Testis (tissue), 3 donors: Measurements from ENCODE around the gene ALK. TPM values are rescaled to one million over a fixed set of nuclear protein-coding genes. Genes with fewer than 3 reads are reported as not detected.

Experiments used
- DNase-seq: peaks from one replicate; pipeline ENCODE4 v3.0.0-alpha.2; 2019
- H3K27ac ChIP-seq, 2 donors: fragments of 200-600 bp; sonication (generic); one replicate each; pipeline ENCODE4 v1.5.1; 2019
- H3K27me3 ChIP-seq: fragments of 200-600 bp; sonication (generic); one replicate; pipeline ENCODE4 v1.5.1; 2019
- H3K36me3 ChIP-seq: fragments of 200-600 bp; sonication (generic); one replicate; pipeline ENCODE4 v1.5.1; 2017; ENCODE audit warnings: low read depth; ENCODE audit errors: missing control alignments
- H3K4me1 ChIP-seq: fragments of 200-600 bp; sonication (generic); one replicate; pipeline ENCODE4 v1.5.1; 2019
- H3K4me3 ChIP-seq, 2 donors: fragments of 200-600 bp; sonication (generic); one replicate each; pipeline ENCODE4 v1.5.1; 2017 to 2019
- H3K9me3 ChIP-seq: fragments of 200-600 bp; sonication (generic); one replicate; pipeline ENCODE4 v1.5.1; 2017
- CTCF ChIP-seq, 3 experiments: fragments of 450-650 bp in 2 of 3; fragments of 200-600 bp in 1 of 3; sonication (generic) in 1 of 3; IDR thresholded peaks; one replicate each; pipeline ENCODE4 v1.5.1; 2016 to 2019; ENCODE audit warnings: antibody characterized with exemption in 3 of 3, mild to moderate bottlenecking in 2 of 3, moderate library complexity in 1 of 3
- POLR2A ChIP-seq: fragments of 450-650 bp; IDR thresholded peaks from one replicate; pipeline ENCODE4 v1.6.1; 2017; ENCODE audit warnings: antibody characterized with exemption, mild to moderate bottlenecking, moderate library complexity
- WGBS, 2 donors: methylation state at CpG; one replicate each; pipeline ENCODE4 v1.1.5; 2018; 5-methylcytosine and 5-hydroxymethylcytosine counted together
- intact Hi-C: fragments of 100-400 bp; cut with DNase I; formaldehyde crosslinking; loops from one replicate; pipeline ENCODE4 v1.15.1; 2023; ENCODE audit warnings: low total_unique reads
- polyA plus RNA-seq: library from polyadenylated mRNA; stranded (reverse); fragments of 350-450 nt; fragmentation: Illumina TruSeq; extraction: RNeasy Lipid Tissue Mini Kit (QIAGEN cat#74804); gene quantifications from one replicate; pipeline ENCODE4 v1.2.3, GENCODE V29; 2014; ENCODE audit warnings: low read depth, low replicate concordance; ENCODE audit not compliant: insufficient read depth
- total RNA-seq, 2 donors: library from RNA; depleted of rRNA; stranded (reverse); fragments of >200 nt; gene quantifications; one replicate each; pipeline ENCODE4 v1.2.3, GENCODE V29; 2016

The ALK gene
- total and polyA plus RNA-seq, 3 donors from 2014 or later: 2.1 to 3.8 (median 3.8) TPM

GRCh38 chr2:29880084-29880483 is 41.3 kb downstream of the ALK start:
- no peaks in the 10 kb centered on the region for H3K27me3 ChIP-seq
- TF ChIP-seq POLR2A (no peak), CTCF (IDR thresholded peaks at IDR 0.05) (no peak)
- H3K4me3 ChIP-seq: no peak overlapping the region
- no peaks in the 10 kb centered on the region for H3K4me1 ChIP-seq
- WGBS, 2 donors: 67 to 71% methylated on average over 1 of the region's 1 CpG
- no peak overlapping the region for H3K27ac ChIP-seq
- no peaks in the 10 kb centered on the region for H3K9me3 ChIP-seq
- no peaks in the 10 kb centered on the region for H3K36me3 ChIP-seq
- intact Hi-C loops: no loop called here
- DNase-seq: no peak

- intact Hi-C loops: no loop called here
- no peaks in the 10 kb centered on the region for H3K36me3 ChIP-seq
- no peak for TF ChIP-seq POLR2A
- no peak for TF ChIP-seq CTCF (IDR thresholded peaks at IDR 0.05)
- 49 to 73% methylated on average over 2 of the region's 2 CpGs for WGBS, 2 donors
- H3K9me3 ChIP-seq: no peaks in the 10 kb centered on the region
- no peaks in the 10 kb centered on the region for H3K4me1 ChIP-seq
- no peaks in the 10 kb centered on the region for H3K27me3 ChIP-seq
- no peak overlapping the region for H3K27ac ChIP-seq
- DNase-seq: no peak
- no peak overlapping the region for H3K4me3 ChIP-seq
These were observed 41.9 kb downstream of the ALK start for GRCh38 chr2:29879456-29879855.

GRCh38 chr2:29878898-29879297 is 42.5 kb downstream of the ALK start:
- intact Hi-C loops: no loop called here
- Histone ChIP-seq H3K36me3 (no peaks in the 10 kb centered on the region), H3K27me3 (no peaks in the 10 kb centered on the region), H3K4me3 (no peak overlapping the region), H3K27ac (no peak overlapping the region), H3K4me1 (no peaks in the 10 kb centered on the region), H3K9me3 (no peaks in the 10 kb centered on the region)
- DNase-seq: no peak
- TF ChIP-seq CTCF (IDR thresholded peaks at IDR 0.05) (no peak), POLR2A (no peak)
- 45 to 51% methylated on average over 3 of the region's 3 CpGs for WGBS, 2 donors

- Histone ChIP-seq H3K36me3 (no peaks in the 10 kb centered on the region), H3K27ac (no peak overlapping the region), H3K4me3 (no peak overlapping the region), H3K4me1 (no peaks in the 10 kb centered on the region), H3K9me3 (no peaks in the 10 kb centered on the region), H3K27me3 (no peaks in the 10 kb centered on the region)
- intact Hi-C loops: no loop called here
- TF ChIP-seq CTCF (IDR thresholded peaks at IDR 0.05): no peak
- TF ChIP-seq POLR2A: no peak
- 96 to 97% methylated on average over 4 of the region's 4 CpGs for WGBS, 2 donors
- DNase-seq: no peak
These were observed 45.0 kb downstream of the ALK start for GRCh38 chr2:29876374-29876773.

GRCh38 chr2:29874745-29875144 is 46.6 kb downstream of the ALK start:
- Histone ChIP-seq H3K27ac (no peak overlapping the region), H3K4me3 (no peak overlapping the region), H3K36me3 (no peaks in the 10 kb centered on the region), H3K4me1 (no peaks in the 10 kb centered on the region), H3K9me3 (no peaks in the 10 kb centered on the region), H3K27me3 (no peaks in the 10 kb centered on the region)
- intact Hi-C loops: no loop called here
- TF ChIP-seq CTCF (IDR thresholded peaks at IDR 0.05): no peak
- TF ChIP-seq POLR2A: no peak
- 86 to 93% methylated on average over 2 of the region's 2 CpGs for WGBS, 2 donors
- no peak for DNase-seq
